Natural killer cell (primary cell): ENCODE data around the gene RASSF3. TPM values are rescaled to one million over a fixed set of nuclear protein-coding genes. Genes with fewer than 3 reads are reported as not detected.
"Not testable (repeated sequence)": the region's sequence is repeated elsewhere in the genome, so short reads cannot be mapped to it uniquely, and the experiment has no call there.

ENCODE experiments used
- ATAC-seq, 3 donors: fragments of 150-1000 bp in 2 of 3; fragments of 200-7000 bp in 1 of 3; cut with Tn5 transposase; 1 replicate in 1 of 3; 2 replicates in 2 of 3; pipeline ENCODE4 v1.10.0; 2021; ENCODE audit warnings: mild to moderate bottlenecking in 2 of 3, moderate library complexity in 2 of 3
- DNase-seq, 2 donors: peaks; one replicate each; pipeline versions ENCODE4 v3.0.0 to v3.0.0-alpha.2; 2013 to 2021; ENCODE audit warnings: mixed read lengths in 1 of 2
- H3K27ac ChIP-seq: one replicate; pipeline ENCODE4 v1.5.1; 2013; ENCODE audit warnings: mild to moderate bottlenecking, low read length
- H3K27me3 ChIP-seq: one replicate; pipeline ENCODE4 v1.6.1; 2013; ENCODE audit warnings: low read length; ENCODE audit not compliant: control insufficient read depth, insufficient read depth
- H3K36me3 ChIP-seq: one replicate; pipeline ENCODE4 v1.6.1; 2013; ENCODE audit warnings: low read length; ENCODE audit not compliant: control insufficient read depth, insufficient read depth
- H3K4me1 ChIP-seq: one replicate; pipeline ENCODE4 v1.6.1; 2013; ENCODE audit warnings: low read length; ENCODE audit not compliant: control insufficient read depth, insufficient read depth
- H3K4me3 ChIP-seq: one replicate; pipeline ENCODE4 v1.5.1; 2013; ENCODE audit warnings: low read length
- H3K9me3 ChIP-seq: one replicate; pipeline ENCODE4 v1.6.1; 2013; ENCODE audit warnings: low read length; ENCODE audit not compliant: control insufficient read depth, insufficient read depth
- H3K27ac Mint-ChIP-seq, 2 donors: one replicate each; pipeline ENCODE4 v1.8.0; 2022; ENCODE audit warnings: mild to moderate bottlenecking in 2 of 2, mixed read lengths in 2 of 2, moderate library complexity in 1 of 2
- H3K27me3 Mint-ChIP-seq, 2 donors: one replicate each; pipeline ENCODE4 v1.8.0; 2022; ENCODE audit warnings: low read depth in 2 of 2, mixed read lengths in 2 of 2
- H3K36me3 Mint-ChIP-seq: one replicate; pipeline ENCODE4 v1.8.0; 2022; ENCODE audit warnings: mixed read lengths
- H3K4me1 Mint-ChIP-seq, 2 donors: one replicate each; pipeline ENCODE4 v1.8.0; 2022; ENCODE audit warnings: mixed read lengths in 2 of 2
- H3K4me3 Mint-ChIP-seq: one replicate; pipeline ENCODE4 v1.8.0; 2022; ENCODE audit warnings: mild to moderate bottlenecking, moderate library complexity, mixed read lengths
- H3K9me3 Mint-ChIP-seq, 2 donors: one replicate each; pipeline ENCODE4 v1.8.0; 2022; ENCODE audit warnings: mixed read lengths in 2 of 2
- CTCF ChIP-seq: fragments of 200-600 bp; IDR thresholded peaks from one replicate; pipeline ENCODE4 v1.8.0; 2022; ENCODE audit warnings: antibody characterized with exemption
- WGBS: methylation state at CpG from one replicate; pipeline ENCODE4 v1.1.7; 2013; ENCODE audit warnings: missing lambda C conversion rate; ENCODE audit not compliant: insufficient coverage; 5-methylcytosine and 5-hydroxymethylcytosine counted together
- intact Hi-C: fragments of 100-400 bp; cut with micrococcal nuclease; formaldehyde crosslinking; loops from one replicate; pipeline ENCODE4 v1.14.2; 2022
- total RNA-seq, 4 donors: library from RNA; stranded (reverse); fragments of 120-200 nt in 1 of 4; gene quantifications; one replicate each; pipeline versions ENCODE4 v1.2.3 to v1.2.4, GENCODE V29; 2013 to 2022

RASSF3 gene
- total RNA-seq, 3 donors from 2014 or later (not counting 1 experiment from before 2014, with no cell fraction given), result 63.4 to 105 (median 80.5) TPM

DNA sequence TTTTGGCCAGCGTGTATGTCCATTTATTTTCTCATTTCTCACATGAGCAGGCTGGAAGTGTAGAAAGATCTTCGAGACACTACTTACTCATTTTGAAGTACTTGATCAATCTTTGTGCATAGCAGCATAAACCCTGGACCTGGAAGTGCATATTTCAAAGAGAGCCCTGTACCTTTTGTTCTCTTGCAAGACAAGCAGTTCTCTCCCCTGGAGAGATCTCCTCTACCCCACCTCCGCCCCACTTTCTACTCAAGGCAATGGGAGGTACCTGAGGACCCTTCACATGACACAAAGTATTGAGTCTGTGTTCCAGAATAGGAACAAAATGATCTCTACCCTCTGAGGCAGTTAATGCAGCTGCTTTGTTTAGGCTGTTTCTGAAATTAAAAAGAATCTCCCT, 27.4 kb upstream of the RASSF3 start:
- Histone ChIP-seq H3K4me1 (no peaks in the 10 kb centered on the region), H3K27ac (no peak overlapping the region)
- peaks cover 16 to 20% of the 10 kb centered on the region in 2 donors for H3K27me3 Mint-ChIP-seq

DNA sequence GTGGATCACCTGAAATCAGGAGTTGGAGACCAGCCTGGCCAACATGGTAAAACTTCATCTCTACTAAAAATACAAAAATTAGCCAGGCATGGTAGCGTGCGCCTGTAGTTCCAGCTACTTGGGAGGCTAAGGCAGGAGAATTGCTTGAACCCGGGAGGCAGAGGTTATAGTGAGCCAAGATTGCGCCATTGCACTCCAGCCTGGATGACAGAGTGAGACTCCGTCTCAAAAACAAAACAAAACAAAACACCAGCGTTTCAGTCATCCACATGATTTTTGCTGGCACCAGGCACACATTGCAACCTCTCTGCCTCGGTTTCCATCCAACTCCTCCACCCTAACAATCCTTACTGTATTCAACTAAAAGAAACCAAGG, 26.9 kb upstream of the RASSF3 start:
- H3K36me3 ChIP-seq, H3K27me3 ChIP-seq, intact Hi-C loops, H3K4me3 Mint-ChIP-seq, H3K27ac ChIP-seq, H3K36me3 Mint-ChIP-seq, H3K9me3 Mint-ChIP-seq, H3K4me3 ChIP-seq, H3K4me1 ChIP-seq, ATAC-seq, H3K9me3 ChIP-seq, DNase-seq: not testable (repeated sequence)
- peaks cover 16 to 20% of the 10 kb centered on the region in 2 donors for H3K27me3 Mint-ChIP-seq
- H3K4me1 Mint-ChIP-seq, result peaks cover 10 to 12% of the 10 kb centered on the region in 2 donors
- WGBS, result 92% methylated on average over 7 of the region's 7 CpGs
- peak overlapping the region in 1 of 2 donors; percentile 53 for H3K27ac Mint-ChIP-seq

More for the DNA sequence above, 27.4 kb upstream of the RASSF3 start:
- Mint-ChIP-seq H3K4me1 (peaks cover 10 to 12% of the 10 kb centered on the region in 2 donors), H3K4me3 (no peak overlapping the region), H3K27ac (no peak overlapping the region), H3K9me3 (no peaks in the 10 kb centered on the region), H3K36me3 (no peaks in the 10 kb centered on the region)
- no peaks in the 10 kb centered on the region for H3K36me3 ChIP-seq
- ATAC-seq (no peak), DNase-seq (no peak)
- H3K27me3 ChIP-seq, result no peaks in the 10 kb centered on the region
- 95% methylated on average over 3 of the region's 3 CpGs for WGBS
- intact Hi-C loops, result no loop called here
- H3K9me3 ChIP-seq, result no peaks in the 10 kb centered on the region
- no peak overlapping the region for H3K4me3 ChIP-seq
- no peak for TF ChIP-seq CTCF

DNA sequence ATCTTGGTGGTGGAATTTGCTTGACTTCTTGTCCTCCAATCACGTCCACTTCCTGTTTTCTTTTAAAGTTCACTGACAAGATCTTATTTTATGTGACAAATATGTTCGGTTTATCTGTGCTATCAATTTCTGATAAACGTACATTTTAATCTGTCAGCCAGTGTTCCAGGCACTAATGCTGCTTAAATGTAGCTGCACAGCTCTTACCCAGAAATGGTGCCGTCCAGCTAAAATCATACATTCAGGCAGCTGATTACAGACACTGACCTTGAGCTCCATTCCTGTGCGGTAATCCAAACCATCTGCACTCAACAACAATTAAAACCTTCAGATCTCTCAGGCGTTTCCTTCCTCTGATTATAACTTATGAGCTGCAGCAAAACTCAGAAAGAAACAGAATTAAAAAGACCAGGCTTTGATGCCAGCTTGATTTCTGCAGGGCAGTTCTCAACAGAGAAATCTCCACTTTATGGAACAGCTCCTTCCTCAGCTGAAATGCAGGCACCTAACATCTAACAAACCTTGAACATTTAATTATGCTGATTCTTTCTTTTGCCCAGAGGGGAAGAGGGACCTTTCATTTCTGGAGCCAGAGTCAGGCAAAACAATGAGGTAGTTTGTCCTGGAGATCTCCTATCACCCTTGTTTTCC, 26.4 kb upstream of the RASSF3 start:
- Histone ChIP-seq H3K27ac (no peak overlapping the region), H3K4me1 (no peaks in the 10 kb centered on the region), H3K27me3 (no peaks in the 10 kb centered on the region), H3K36me3 (no peaks in the 10 kb centered on the region), H3K9me3 (no peaks in the 10 kb centered on the region), H3K4me3 (no peak overlapping the region)
- Mint-ChIP-seq H3K36me3 (no peaks in the 10 kb centered on the region), H3K4me3 (peak overlapping the region; percentile 67), H3K27ac (peak overlapping the region in 1 of 2 donors; percentile 53), H3K27me3 (peaks cover 16 to 20% of the 10 kb centered on the region in 2 donors), H3K9me3 (no peaks in the 10 kb centered on the region), H3K4me1 (peaks cover 10 to 12% of the 10 kb centered on the region in 2 donors)
- intact Hi-C loops, result no loop called here
- 9% methylated on average over 6 of the region's 6 CpGs for WGBS
- no peak for TF ChIP-seq CTCF
- no peak for ATAC-seq
- peak in 1 of 2 donors; percentile 29 for DNase-seq

GRCh38 chr12:64585104-64585503, 25.2 kb upstream of the RASSF3 start:
- no peaks in the 10 kb centered on the region for H3K4me1 ChIP-seq

More at GRCh38 chr12:64585104-64585503, 25.2 kb upstream of the RASSF3 start:
- no peak overlapping the region for H3K4me3 ChIP-seq
- no peaks in the 10 kb centered on the region for H3K36me3 Mint-ChIP-seq
- no peak for TF ChIP-seq CTCF
- H3K4me1 Mint-ChIP-seq, result peaks cover 10 to 12% of the 10 kb centered on the region in 2 donors
- 98% methylated on average over 5 of the region's 5 CpGs for WGBS
- no peak for DNase-seq
- no peak overlapping the region for H3K27ac Mint-ChIP-seq
- intact Hi-C loops, result no loop called here
- no peaks in the 10 kb centered on the region for H3K27me3 ChIP-seq
- ATAC-seq, result no peak
- peaks cover 16 to 20% of the 10 kb centered on the region in 2 donors for H3K27me3 Mint-ChIP-seq
- H3K27ac ChIP-seq, result no peak overlapping the region
- H3K9me3 Mint-ChIP-seq, result no peaks in the 10 kb centered on the region
- no peaks in the 10 kb centered on the region for H3K36me3 ChIP-seq
- H3K9me3 ChIP-seq, result no peaks in the 10 kb centered on the region
- no peak overlapping the region for H3K4me3 Mint-ChIP-seq
